Measurements from ENCODE around the gene SORCS2.

GRCh38 chr4:7360806-7361205, 168.5 kb downstream of the SORCS2 start:
- TF ChIP-seq, protein P1, sequence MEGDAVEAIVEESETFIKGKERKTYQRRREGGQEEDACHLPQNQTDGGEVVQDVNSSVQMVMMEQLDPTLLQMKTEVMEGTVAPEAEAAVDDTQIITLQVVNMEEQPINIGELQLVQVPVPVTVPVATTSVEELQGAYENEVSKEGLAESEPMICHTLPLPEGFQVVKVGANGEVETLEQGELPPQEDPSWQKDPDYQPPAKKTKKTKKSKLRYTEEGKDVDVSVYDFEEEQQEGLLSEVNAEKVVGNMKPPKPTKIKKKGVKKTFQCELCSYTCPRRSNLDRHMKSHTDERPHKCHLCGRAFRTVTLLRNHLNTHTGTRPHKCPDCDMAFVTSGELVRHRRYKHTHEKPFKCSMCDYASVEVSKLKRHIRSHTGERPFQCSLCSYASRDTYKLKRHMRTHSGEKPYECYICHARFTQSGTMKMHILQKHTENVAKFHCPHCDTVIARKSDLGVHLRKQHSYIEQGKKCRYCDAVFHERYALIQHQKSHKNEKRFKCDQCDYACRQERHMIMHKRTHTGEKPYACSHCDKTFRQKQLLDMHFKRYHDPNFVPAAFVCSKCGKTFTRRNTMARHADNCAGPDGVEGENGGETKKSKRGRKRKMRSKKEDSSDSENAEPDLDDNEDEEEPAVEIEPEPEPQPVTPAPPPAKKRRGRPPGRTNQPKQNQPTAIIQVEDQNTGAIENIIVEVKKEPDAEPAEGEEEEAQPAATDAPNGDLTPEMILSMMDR (IDR thresholded peaks at IDR 0.05) = no peak
- no peak for TF ChIP-seq POLR2AphosphoS5 (IDR thresholded peaks at IDR 0.05; ENCODE audit: low read depth, low read length)
- no peak for TF ChIP-seq GATA2 (CRISPR knock-in tag; IDR thresholded peaks at IDR 0.05)
- TF ChIP-seq MXI1 (IDR thresholded peaks at IDR 0.05; ENCODE audit: low read depth, low read length) = no peak
- no peak for TF ChIP-seq YY1 (IDR thresholded peaks at IDR 0.05; ENCODE audit: low read depth)
- TF ChIP-seq EP300 (IDR thresholded peaks at IDR 0.05; ENCODE audit: borderline replicate concordance in 1 of 2, low read depth in 1 of 2, low read length in 1 of 2) = no peak

All from SK-N-SH (cell line).